Liver (tissue), 9 donors: ENCODE data around the gene DLL1. TPM values are rescaled to one million over a fixed set of nuclear protein-coding genes. Genes with fewer than 3 reads are reported as not detected.

Source experiments
- DNase-seq: peaks from one replicate; pipeline ENCODE4 v3.0.0-alpha.2; 2017; ENCODE audit warnings: low spot score
- H3K27ac ChIP-seq, 2 donors: one replicate each; pipeline ENCODE4 v1.7.0; 2013; ENCODE audit warnings: inconsistent platforms in 2 of 2, low read length in 2 of 2, control low read depth in 1 of 2, low read depth in 1 of 2, mild to moderate bottlenecking in 1 of 2
- H3K27me3 ChIP-seq, 4 donors: one replicate each; pipeline versions ENCODE4 v1.6.1 to v1.7.0; 2013; ENCODE audit warnings: low read length in 3 of 4, inconsistent platforms in 1 of 4, mild to moderate bottlenecking in 1 of 4, moderate library complexity in 1 of 4; ENCODE audit not compliant: control insufficient read depth in 4 of 4, insufficient read depth in 4 of 4
- H3K36me3 ChIP-seq, 4 donors: one replicate each; pipeline versions ENCODE4 v1.6.1 to v1.7.0; 2013; ENCODE audit warnings: low read length in 3 of 4, mild to moderate bottlenecking in 3 of 4, low read depth in 1 of 4, moderate library complexity in 1 of 4; ENCODE audit not compliant: control insufficient read depth in 4 of 4, insufficient read depth in 3 of 4
- H3K4me1 ChIP-seq, 4 donors: one replicate each; pipeline versions ENCODE4 v1.6.1 to v1.7.0; 2013; ENCODE audit warnings: low read length in 3 of 4, mild to moderate bottlenecking in 3 of 4, moderate library complexity in 1 of 4; ENCODE audit not compliant: control insufficient read depth in 4 of 4, insufficient read depth in 4 of 4
- H3K4me3 ChIP-seq, 3 donors: one replicate each; pipeline versions ENCODE4 v1.6.1 to v1.7.0; 2013; ENCODE audit warnings: low read length in 3 of 3, control low read depth in 1 of 3, low read depth in 1 of 3, mild to moderate bottlenecking in 1 of 3
- H3K9ac ChIP-seq, 2 donors: one replicate each; pipeline ENCODE4 v1.7.0; 2013; ENCODE audit warnings: low read length in 2 of 2, mild to moderate bottlenecking in 2 of 2, moderate library complexity in 2 of 2, control low read depth in 1 of 2, low read depth in 1 of 2
- H3K9me3 ChIP-seq, 4 donors: one replicate each; pipeline versions ENCODE4 v1.6.1 to v1.7.0; 2013; ENCODE audit warnings: low read length in 3 of 4; ENCODE audit not compliant: control insufficient read depth in 4 of 4
- ATF3 ChIP-seq: IDR thresholded peaks from 2 replicates; pipeline ENCODE4 v1.6.1; 2016; ENCODE audit warnings: antibody characterized with exemption
- CTCF ChIP-seq: fragments of 150-350 bp; IDR thresholded peaks from 2 replicates; pipeline ENCODE4 v1.5.1; 2017; ENCODE audit warnings: improper control_type of control experiment, low read depth, low read length; ENCODE audit not compliant: missing input control
- EGR1 ChIP-seq, 2 donors: IDR thresholded peaks; 2 replicates each; pipeline ENCODE4 v1.6.1; 2016 to 2018; ENCODE audit warnings: antibody characterized with exemption in 2 of 2, low read depth in 2 of 2
- GABPA ChIP-seq, 2 donors: IDR thresholded peaks in 1 of 2; conservative IDR thresholded peaks in 1 of 2; 2 replicates each; pipeline ENCODE4 v1.6.1; 2016; ENCODE audit warnings: antibody characterized with exemption in 2 of 2, mild to moderate bottlenecking in 1 of 2, moderate library complexity in 1 of 2
- HNF4A ChIP-seq, 2 donors: conservative IDR thresholded peaks; 2 replicates each; pipeline ENCODE4 v1.6.1; 2016; ENCODE audit warnings: antibody characterized with exemption in 2 of 2, mild to moderate bottlenecking in 2 of 2
- HNF4G ChIP-seq: IDR thresholded peaks from 2 replicates; pipeline ENCODE4 v1.6.1; 2016; ENCODE audit warnings: antibody characterized with exemption
- MAX ChIP-seq: IDR thresholded peaks from 2 replicates; pipeline ENCODE4 v1.6.1; 2016; ENCODE audit warnings: antibody characterized with exemption
- NR2F2 ChIP-seq: IDR thresholded peaks from 2 replicates; pipeline ENCODE4 v1.6.1; 2016; ENCODE audit warnings: antibody characterized with exemption
- RAD21 ChIP-seq, 2 donors: IDR thresholded peaks; 2 replicates each; pipeline ENCODE4 v1.6.1; 2016; ENCODE audit warnings: antibody characterized with exemption in 2 of 2, mild to moderate bottlenecking in 2 of 2
- SP1 ChIP-seq: IDR thresholded peaks from 2 replicates; pipeline ENCODE4 v1.6.1; 2018; ENCODE audit warnings: antibody characterized with exemption, mild to moderate bottlenecking
- TAF1 ChIP-seq: conservative IDR thresholded peaks from 2 replicates; pipeline ENCODE4 v1.6.1; 2016; ENCODE audit warnings: antibody characterized with exemption, mild to moderate bottlenecking
- YY1 ChIP-seq: IDR thresholded peaks from 2 replicates; pipeline ENCODE4 v1.6.1; 2016; ENCODE audit warnings: antibody characterized with exemption, mild to moderate bottlenecking
- WGBS: extraction: QIAGEN DNeasy Blood & Tissue Kit; methylation state at CpG from one replicate; pipeline ENCODE4 v1.1.7; 2013; 5-methylcytosine and 5-hydroxymethylcytosine counted together
- polyA plus RNA-seq, 2 donors: library from polyadenylated mRNA; stranded (reverse) in 1 of 2; unstranded in 1 of 2; fragments of 200-250 nt in 1 of 2; fragments of >200 nt in 1 of 2; fragmentation: Nextera tagmentation in 1 of 2; extraction: Ambion mirVana in 1 of 2; gene quantifications; one replicate each; pipeline versions ENCODE4 v1.2.1 to v1.2.3, GENCODE V29; 2013 to 2015
- total RNA-seq, 2 donors: library from RNA; depleted of rRNA; stranded (reverse); fragments of >200 nt; gene quantifications; one replicate each; pipeline ENCODE4 v1.2.3, GENCODE V29; 2014
- TF ChIP-seq, protein P1 (sequence below): IDR thresholded peaks from 2 replicates; pipeline ENCODE4 v1.6.1; 2016; ENCODE audit warnings: antibody characterized with exemption
- TF ChIP-seq, protein P2 (sequence below): IDR thresholded peaks from 2 replicates; pipeline ENCODE4 v1.6.1; 2016; ENCODE audit warnings: antibody characterized with exemption, mild to moderate bottlenecking
- donor health status: healthy.
- donor health status: healthy.
- donor health status: healthy.
- donor health status: healthy.
- donor health status: healthy.

DLL1 gene
- total and polyA plus RNA-seq, 4 donors, result 1.0 to 2.3 (median 1.7) TPM

DNA sequence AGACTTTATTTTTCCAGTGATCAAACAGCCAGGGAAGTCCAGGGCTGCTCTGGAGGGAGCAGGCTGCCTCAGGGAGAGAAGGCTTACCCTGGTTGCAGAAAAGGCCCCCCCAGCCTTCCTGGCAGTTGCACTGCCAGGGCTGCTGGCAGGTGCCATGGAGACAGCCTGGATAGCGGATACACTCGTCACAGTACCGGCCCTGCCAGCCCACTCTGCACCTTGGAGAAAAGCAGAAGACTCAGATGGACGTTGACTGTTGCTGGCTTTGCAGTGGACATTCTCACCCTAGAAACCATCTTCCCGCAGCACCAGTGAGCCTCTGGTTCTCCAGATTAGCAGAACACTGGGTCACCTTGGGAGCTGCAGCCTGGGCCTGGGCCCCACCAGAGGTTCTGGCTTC lies 5.4 kb downstream of the DLL1 start:
- Histone ChIP-seq H3K27me3 (peaks cover 0 to 12% (median 3%) of the 10 kb centered on the region in 4 donors), H3K9ac (no peak overlapping the region), H3K27ac (no peak overlapping the region), H3K4me3 (no peak overlapping the region), H3K36me3 (peaks cover 0 to 3% (median 0%) of the 10 kb centered on the region in 4 donors), H3K9me3 (no peaks in the 10 kb centered on the region), H3K4me1 (peaks cover 8 to 30% (median 15%) of the 10 kb centered on the region in 4 donors)
- no peak for DNase-seq
- WGBS, result 82% methylated on average over 5 of the region's 5 CpGs
- TF ChIP-seq EGR1 (IDR thresholded peaks at IDR 0.05; ENCODE audit: low read depth in 2 of 2) (no peak), NR2F2 (no peak)

DNA sequence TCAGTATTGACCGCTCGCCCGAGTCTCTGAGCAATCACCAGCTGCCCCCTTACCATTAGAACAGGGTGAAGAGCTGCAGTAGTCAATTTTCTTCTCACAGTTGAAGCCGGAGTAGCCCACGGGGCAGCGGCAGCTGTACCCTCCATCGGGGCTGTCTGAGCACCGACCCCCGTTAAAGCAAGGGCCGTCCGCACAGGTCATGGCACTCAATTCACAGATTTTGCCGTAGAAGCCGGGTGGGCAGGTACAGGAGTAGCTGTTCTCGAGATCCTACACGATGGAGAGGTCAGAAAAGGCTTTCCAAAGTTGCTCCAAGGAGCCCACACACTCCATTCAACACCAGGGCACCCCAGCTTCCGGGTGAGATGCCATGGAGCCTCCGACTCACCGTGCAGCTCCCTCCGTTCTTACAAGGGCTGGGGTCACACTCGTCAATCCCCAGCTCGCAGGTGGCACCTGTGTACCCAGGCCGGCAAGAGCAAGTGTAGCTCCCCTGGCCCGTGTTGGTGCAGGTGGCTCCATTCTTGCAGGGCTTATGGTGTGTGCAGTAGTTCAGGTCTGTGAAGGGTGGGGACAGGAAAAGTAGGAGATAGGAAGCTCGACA lies 5.9 kb downstream of the DLL1 start:
- Histone ChIP-seq H3K27me3 (peaks cover 0 to 12% (median 3%) of the 10 kb centered on the region in 4 donors), H3K27ac (no peak overlapping the region), H3K36me3 (peaks cover 0 to 3% (median 0%) of the 10 kb centered on the region in 4 donors), H3K9ac (no peak overlapping the region), H3K4me3 (no peak overlapping the region), H3K9me3 (no peaks in the 10 kb centered on the region), H3K4me1 (peaks cover 5 to 29% (median 13%) of the 10 kb centered on the region in 4 donors)
- 86% methylated on average over 24 of the region's 24 CpGs for WGBS
- no peak for TF ChIP-seq CTCF
- no peak for TF ChIP-seq HNF4G
- no peak for TF ChIP-seq ATF3
- no peak for TF ChIP-seq RAD21 (IDR thresholded peaks at IDR 0.05)
- no peak for TF ChIP-seq HNF4A (conservative IDR thresholded peaks at IDR 0.05)
- no peak for TF ChIP-seq MAX
- TF ChIP-seq GABPA (IDR thresholded peaks at IDR 0.05 in 1 of 2, conservative IDR thresholded peaks at IDR 0.05 in 1 of 2), result no peak
- TF ChIP-seq, protein P1, sequence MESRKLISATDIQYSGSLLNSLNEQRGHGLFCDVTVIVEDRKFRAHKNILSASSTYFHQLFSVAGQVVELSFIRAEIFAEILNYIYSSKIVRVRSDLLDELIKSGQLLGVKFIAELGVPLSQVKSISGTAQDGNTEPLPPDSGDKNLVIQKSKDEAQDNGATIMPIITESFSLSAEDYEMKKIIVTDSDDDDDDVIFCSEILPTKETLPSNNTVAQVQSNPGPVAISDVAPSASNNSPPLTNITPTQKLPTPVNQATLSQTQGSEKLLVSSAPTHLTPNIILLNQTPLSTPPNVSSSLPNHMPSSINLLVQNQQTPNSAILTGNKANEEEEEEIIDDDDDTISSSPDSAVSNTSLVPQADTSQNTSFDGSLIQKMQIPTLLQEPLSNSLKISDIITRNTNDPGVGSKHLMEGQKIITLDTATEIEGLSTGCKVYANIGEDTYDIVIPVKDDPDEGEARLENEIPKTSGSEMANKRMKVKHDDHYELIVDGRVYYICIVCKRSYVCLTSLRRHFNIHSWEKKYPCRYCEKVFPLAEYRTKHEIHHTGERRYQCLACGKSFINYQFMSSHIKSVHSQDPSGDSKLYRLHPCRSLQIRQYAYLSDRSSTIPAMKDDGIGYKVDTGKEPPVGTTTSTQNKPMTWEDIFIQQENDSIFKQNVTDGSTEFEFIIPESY, result no peak
- no peak for TF ChIP-seq TAF1
- TF ChIP-seq SP1, result no peak
- TF ChIP-seq, protein P2, sequence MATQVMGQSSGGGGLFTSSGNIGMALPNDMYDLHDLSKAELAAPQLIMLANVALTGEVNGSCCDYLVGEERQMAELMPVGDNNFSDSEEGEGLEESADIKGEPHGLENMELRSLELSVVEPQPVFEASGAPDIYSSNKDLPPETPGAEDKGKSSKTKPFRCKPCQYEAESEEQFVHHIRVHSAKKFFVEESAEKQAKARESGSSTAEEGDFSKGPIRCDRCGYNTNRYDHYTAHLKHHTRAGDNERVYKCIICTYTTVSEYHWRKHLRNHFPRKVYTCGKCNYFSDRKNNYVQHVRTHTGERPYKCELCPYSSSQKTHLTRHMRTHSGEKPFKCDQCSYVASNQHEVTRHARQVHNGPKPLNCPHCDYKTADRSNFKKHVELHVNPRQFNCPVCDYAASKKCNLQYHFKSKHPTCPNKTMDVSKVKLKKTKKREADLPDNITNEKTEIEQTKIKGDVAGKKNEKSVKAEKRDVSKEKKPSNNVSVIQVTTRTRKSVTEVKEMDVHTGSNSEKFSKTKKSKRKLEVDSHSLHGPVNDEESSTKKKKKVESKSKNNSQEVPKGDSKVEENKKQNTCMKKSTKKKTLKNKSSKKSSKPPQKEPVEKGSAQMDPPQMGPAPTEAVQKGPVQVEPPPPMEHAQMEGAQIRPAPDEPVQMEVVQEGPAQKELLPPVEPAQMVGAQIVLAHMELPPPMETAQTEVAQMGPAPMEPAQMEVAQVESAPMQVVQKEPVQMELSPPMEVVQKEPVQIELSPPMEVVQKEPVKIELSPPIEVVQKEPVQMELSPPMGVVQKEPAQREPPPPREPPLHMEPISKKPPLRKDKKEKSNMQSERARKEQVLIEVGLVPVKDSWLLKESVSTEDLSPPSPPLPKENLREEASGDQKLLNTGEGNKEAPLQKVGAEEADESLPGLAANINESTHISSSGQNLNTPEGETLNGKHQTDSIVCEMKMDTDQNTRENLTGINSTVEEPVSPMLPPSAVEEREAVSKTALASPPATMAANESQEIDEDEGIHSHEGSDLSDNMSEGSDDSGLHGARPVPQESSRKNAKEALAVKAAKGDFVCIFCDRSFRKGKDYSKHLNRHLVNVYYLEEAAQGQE, result no peak
- TF ChIP-seq YY1, result no peak
- TF ChIP-seq EGR1 (IDR thresholded peaks at IDR 0.05; ENCODE audit: low read depth in 2 of 2), result no peak
- TF ChIP-seq NR2F2, result no peak
- DNase-seq, result no peak
